H1 (cell line): Measurements from ENCODE around the gene GALNTL6. TPM values are rescaled to one million over a fixed set of nuclear protein-coding genes. Genes with fewer than 3 reads are reported as not detected.

Source experiments
- CTCF ChIA-PET: fragments of 300-600 bp; sonication (Branson Sonifier 250); formaldehyde crosslinking; loops from one replicate; lab custom pipeline; 2021; ENCODE audit not compliant: partially characterized antibody; lab: Charles Lee
- POLR2A ChIA-PET: fragments of 300-600 bp; sonication (Branson Sonifier 250); formaldehyde crosslinking; loops from one replicate; lab custom pipeline; 2021; ENCODE audit warnings: inconsistent platforms; ENCODE audit not compliant: partially characterized antibody; lab: Charles Lee
- DNase-seq, 2 experiments: peaks; one replicate each; pipeline versions ENCODE4 v3.0.0 to v3.0.0-alpha.2; 2010 to 2022; ENCODE audit warnings: low spot score in 2 of 2, low read depth in 1 of 2, mixed read lengths in 1 of 2
- FAIRE-seq: peaks from 2 replicates; lab custom pipeline; 2011; peaks lifted over from hg19 to GRCh38; lab: Jason Lieb, UNC
- H2AFZ ChIP-seq: 2 replicates; pipeline ENCODE4 v1.8.1; 2012; ENCODE audit warnings: low read length, inconsistent platforms
- H2AK5ac ChIP-seq: 2 replicates; pipeline ENCODE4 v1.6.1; 2013; ENCODE audit warnings: low read depth, low read length
- H2BK120ac ChIP-seq: replicated peaks from 2 replicates; pipeline ENCODE3; 2013; ENCODE audit warnings: low read depth, low read length, inconsistent platforms
- H2BK12ac ChIP-seq: 2 replicates; pipeline ENCODE4 v1.6.1; 2013; ENCODE audit warnings: low read depth, low read length
- H2BK15ac ChIP-seq: 2 replicates; pipeline ENCODE4 v1.6.1; 2013; ENCODE audit warnings: low read length
- H2BK20ac ChIP-seq: 2 replicates; pipeline ENCODE4 v1.6.1; 2013; ENCODE audit warnings: low read length
- H2BK5ac ChIP-seq: 2 replicates; pipeline ENCODE4 v1.6.1; 2013; ENCODE audit warnings: low read depth, low read length
- H3K14ac ChIP-seq: 2 replicates; pipeline ENCODE4 v1.6.1; 2013; ENCODE audit warnings: inconsistent platforms; ENCODE audit not compliant: insufficient read length
- H3K18ac ChIP-seq: 2 replicates; pipeline ENCODE4 v1.6.1; 2013; ENCODE audit warnings: low read length; ENCODE audit errors: extremely low read depth
- H3K23ac ChIP-seq: 2 replicates; pipeline ENCODE4 v1.6.1; 2013; ENCODE audit warnings: inconsistent platforms; ENCODE audit not compliant: insufficient read length
- H3K23me2 ChIP-seq: 2 replicates; pipeline ENCODE4 v1.6.1; 2013; ENCODE audit warnings: low read depth, low read length
- H3K27ac ChIP-seq: 2 replicates; pipeline ENCODE4 v1.6.1; 2011; ENCODE audit warnings: low read depth, low read length, inconsistent platforms
- H3K27me3 ChIP-seq, 4 experiments: replicated peaks in 1 of 4; 1 replicate in 1 of 4; 2 replicates in 3 of 4; pipeline versions ENCODE4 v1.6.1 to v1.8.1; 2011 to 2013; ENCODE audit warnings: low read length in 3 of 4, mild to moderate bottlenecking in 3 of 4, inconsistent platforms in 2 of 4, mixed read lengths in 2 of 4, moderate library complexity in 1 of 4; ENCODE audit not compliant: control insufficient read depth in 3 of 4, insufficient read depth in 3 of 4; ENCODE audit errors: extremely low read depth in 1 of 4
- H3K36me3 ChIP-seq, 4 experiments: 2 replicates each; pipeline versions ENCODE4 v1.6.1 to v1.8.1; 2011 to 2013; ENCODE audit warnings: mild to moderate bottlenecking in 4 of 4, low read length in 3 of 4, moderate library complexity in 2 of 4, control low read depth in 1 of 4, inconsistent platforms in 1 of 4; ENCODE audit not compliant: insufficient read depth in 4 of 4, control insufficient read depth in 2 of 4
- H3K4ac ChIP-seq: replicated peaks from 2 replicates; pipeline ENCODE3; 2013; ENCODE audit warnings: low read length, low read depth, mixed read lengths, inconsistent platforms; ENCODE audit not compliant: insufficient read length
- H3K4me1 ChIP-seq, 4 experiments: replicated peaks in 1 of 4; 1 replicate in 1 of 4; 2 replicates in 3 of 4; pipeline versions ENCODE4 v1.6.1 to v1.8.1; 2011 to 2013; ENCODE audit warnings: low read length in 3 of 4, inconsistent platforms in 2 of 4, mixed read lengths in 1 of 4; ENCODE audit not compliant: insufficient read depth in 4 of 4, control insufficient read depth in 3 of 4
- H3K4me2 ChIP-seq, 2 experiments: 2 replicates each; pipeline versions ENCODE4 v1.6.1 to v1.8.1; 2011 to 2013; ENCODE audit warnings: low read depth in 2 of 2, low read length in 2 of 2, control low read depth in 1 of 2, inconsistent platforms in 1 of 2, mild to moderate bottlenecking in 1 of 2; ENCODE audit not compliant: insufficient read depth in 1 of 2
- H3K4me3 ChIP-seq, 4 experiments: fragments of 200-600, 300-600 bp in 1 of 4; sonication (generic), shearing (Covaris generic), sonication (Bioruptor Twin) in 1 of 4; 2 replicates each; pipeline versions ENCODE4 v1.5.1 to v1.8.1; 2011 to 2016; ENCODE audit warnings: low read length in 4 of 4, low read depth in 3 of 4, control low read depth in 2 of 4, inconsistent platforms in 2 of 4, mild to moderate bottlenecking in 2 of 4, mixed read lengths in 1 of 4, moderate library complexity in 1 of 4; ENCODE audit not compliant: insufficient read depth in 2 of 4; ENCODE audit errors: extremely low read depth in 1 of 4
- H3K56ac ChIP-seq: replicated peaks from 2 replicates; pipeline ENCODE3; 2013; ENCODE audit warnings: low read depth, mild to moderate bottlenecking, mixed read lengths, low read length, inconsistent platforms; ENCODE audit not compliant: insufficient read length
- H3K79me1 ChIP-seq: 2 replicates; pipeline ENCODE4 v1.6.1; 2013; ENCODE audit warnings: low read depth, low read length, control low read depth
- H3K79me2 ChIP-seq, 2 experiments: 2 replicates each; pipeline versions ENCODE4 v1.6.1 to v1.8.1; 2012 to 2013; ENCODE audit warnings: low read length in 2 of 2, mild to moderate bottlenecking in 2 of 2, inconsistent platforms in 1 of 2; ENCODE audit not compliant: insufficient read depth in 2 of 2, control insufficient read depth in 1 of 2
- H3K9ac ChIP-seq, 4 experiments: replicated peaks in 1 of 4; 1 replicate in 1 of 4; 2 replicates in 3 of 4; pipeline versions ENCODE4 v1.6.1 to v1.8.1; 2011 to 2013; ENCODE audit warnings: low read depth in 3 of 4, low read length in 3 of 4, control low read depth in 2 of 4, mild to moderate bottlenecking in 2 of 4, moderate library complexity in 2 of 4, inconsistent platforms in 1 of 4; ENCODE audit errors: extremely low read depth in 1 of 4
- H3K9me3 ChIP-seq, 2 experiments: 2 replicates each; pipeline versions ENCODE4 v1.6.1 to v1.8.1; 2012 to 2013; ENCODE audit warnings: mild to moderate bottlenecking in 2 of 2, moderate library complexity in 2 of 2, control low read depth in 1 of 2, inconsistent platforms in 1 of 2, low read depth in 1 of 2, low read length in 1 of 2, mixed read lengths in 1 of 2; ENCODE audit not compliant: insufficient read depth in 2 of 2
- H4K20me1 ChIP-seq, 2 experiments: replicated peaks in 1 of 2; 2 replicates each; pipeline versions ENCODE3 to v1.8.1; 2011 to 2013; ENCODE audit warnings: inconsistent platforms in 2 of 2, low read length in 2 of 2, mild to moderate bottlenecking in 1 of 2; ENCODE audit not compliant: insufficient read depth in 2 of 2, control insufficient read depth in 1 of 2
- H4K5ac ChIP-seq: 2 replicates; pipeline ENCODE4 v1.6.1; 2013; ENCODE audit warnings: low read length, low read depth, mixed read lengths, inconsistent platforms; ENCODE audit not compliant: insufficient read length
- H4K8ac ChIP-seq: 2 replicates; pipeline ENCODE4 v1.8.0; 2013; ENCODE audit warnings: mild to moderate bottlenecking, moderate library complexity, low read length, inconsistent platforms; ENCODE audit not compliant: insufficient read depth; ENCODE audit errors: extremely low read depth
- H4K91ac ChIP-seq: replicated peaks from 2 replicates; pipeline ENCODE3; 2013; ENCODE audit warnings: low read length, mixed read lengths, inconsistent platforms; ENCODE audit not compliant: insufficient read length
- ASH2L ChIP-seq: fragments of 200-600, 300-600 bp; sonication (generic); IDR thresholded peaks from one replicate; pipeline ENCODE4 v1.7.1; 2017; ENCODE audit warnings: low read length
- ATF3 ChIP-seq: IDR thresholded peaks from 2 replicates; pipeline ENCODE4 v1.6.1; 2011; ENCODE audit warnings: low read depth, mild to moderate bottlenecking, low read length; ENCODE audit not compliant: insufficient read depth
- BCL11A ChIP-seq, 2 experiments: IDR thresholded peaks; one replicate each; pipeline ENCODE4 v1.6.1; 2011; ENCODE audit warnings: low read depth in 2 of 2, low read length in 2 of 2, mild to moderate bottlenecking in 2 of 2
- CBX5 ChIP-seq: fragments of 300-800, 300-1000 bp; sonication (generic); IDR thresholded peaks from 2 replicates; pipeline ENCODE4 v1.7.1; 2016; ENCODE audit warnings: antibody characterized with exemption, low read length, low read depth
- CBX8 ChIP-seq: fragments of 300-800, 300-1000 bp; sonication (generic); IDR thresholded peaks from 2 replicates; pipeline ENCODE4 v1.7.1; 2016; ENCODE audit warnings: low read depth, low read length, borderline replicate concordance
- CEBPB ChIP-seq: IDR thresholded peaks from 2 replicates; pipeline ENCODE4 v1.6.1; 2012; ENCODE audit warnings: low read depth, low read length
- CHD1 ChIP-seq: IDR thresholded peaks from 2 replicates; pipeline ENCODE4 v1.6.1; 2012; ENCODE audit warnings: low read depth, low read length, improper control_type of control experiment
- CHD2 ChIP-seq: IDR thresholded peaks from 2 replicates; pipeline ENCODE4 v1.6.1; 2012; ENCODE audit warnings: low read length, improper control_type of control experiment
- E2F6 ChIP-seq: IDR thresholded peaks from 2 replicates; pipeline ENCODE4 v1.6.1; 2012; ENCODE audit warnings: inconsistent platforms
- FOSL1 ChIP-seq: IDR thresholded peaks from 2 replicates; pipeline ENCODE4 v1.6.1; 2011; ENCODE audit warnings: mild to moderate bottlenecking, low read depth, low read length, moderate library complexity; ENCODE audit not compliant: insufficient read depth
- MAX ChIP-seq: IDR thresholded peaks from 2 replicates; pipeline ENCODE4 v1.6.1; 2012; ENCODE audit warnings: inconsistent platforms
- RFX5 ChIP-seq: IDR thresholded peaks from 2 replicates; pipeline ENCODE4 v1.6.1; 2011; ENCODE audit warnings: low read depth, low read length, improper control_type of control experiment, borderline replicate concordance
- RXRA ChIP-seq: IDR thresholded peaks from 2 replicates; pipeline ENCODE4 v1.6.1; 2011; ENCODE audit warnings: low read depth, mild to moderate bottlenecking, low read length, moderate library complexity; ENCODE audit not compliant: insufficient read depth
- TCF12 ChIP-seq: IDR thresholded peaks from 2 replicates; pipeline ENCODE4 v1.6.1; 2011; ENCODE audit warnings: low read depth, mild to moderate bottlenecking, low read length
- WGBS, 2 experiments: shearing (Covaris generic) in 1 of 2; methylation state at CpG; one replicate each; pipeline versions ENCODE4 v1.1.6 to v1.1.7; 2013 to 2015; ENCODE audit warnings: low lambda C conversion rate in 2 of 2, mixed read lengths in 2 of 2, inconsistent platforms in 1 of 2, low coverage in 1 of 2, missing lambda C conversion rate in 1 of 2; ENCODE audit not compliant: insufficient replicate concordance in 2 of 2, insufficient coverage in 1 of 2, insufficient read length in 1 of 2; ENCODE audit errors: extremely low coverage in 1 of 2, missing lambda C conversion rate in 1 of 2; 5-methylcytosine and 5-hydroxymethylcytosine counted together
- polyA plus RNA-seq, 7 experiments: library from polyadenylated mRNA; depleted of rRNA in 3 of 7; stranded (reverse) in 5 of 7; unstranded in 2 of 7; fragments of >200 nt in 5 of 7; fragments of 200-250 nt in 2 of 7; gene quantifications; 1 replicate in 5 of 7; 2 replicates in 1 of 7; 4 replicates in 1 of 7; pipeline versions ENCODE4 v1.2.1 to v1.2.3, GENCODE V29; 2011 to 2013; ENCODE audit warnings: missing spikeins in 2 of 7, mixed read lengths in 2 of 7
- total RNA-seq: library from RNA; stranded (reverse); fragmentation: NEBNext Ultra II Directional; extraction: Animal tissue kit (Norgen Biotek cat#: 25700); gene quantifications from 2 replicates; pipeline ENCODE4 v1.2.1, GENCODE V29; 2021

Gene GALNTL6
- total and polyA plus RNA-seq, 2 of the 8 experiments (the other 6 are each of a cell fraction or from before 2014, with no cell fraction given): 0.03 to 0.32 TPM

- H2AK5ac ChIP-seq: no peak overlapping the region
- H3K36me3 ChIP-seq: no peaks in the 10 kb centered on the region
- no peak overlapping the region for H3K27ac ChIP-seq
- DNase-seq (no peak), FAIRE-seq (no peak)
- H3K18ac ChIP-seq: no peak overlapping the region; the same call in 1 of the 2 replicates
- no peak overlapping the region for H3K56ac ChIP-seq
- no peaks in the 10 kb centered on the region for H4K20me1 ChIP-seq
- H3K27me3 ChIP-seq: no peaks in the 10 kb centered on the region
- H3K14ac ChIP-seq: no peak overlapping the region
- H3K4ac ChIP-seq: no peak overlapping the region
- H2BK120ac ChIP-seq: no peak overlapping the region
- H3K23me2 ChIP-seq: no peaks in the 10 kb centered on the region
- no peak overlapping the region for H2BK12ac ChIP-seq
- no peaks in the 10 kb centered on the region for H3K79me2 ChIP-seq
- H4K5ac ChIP-seq: no peak overlapping the region
- no peak overlapping the region for H4K91ac ChIP-seq
- WGBS, 2 experiments: 81% methylated on average over 5 of the region's 5 CpGs; no CpG with 5 or more reads in 1 of the 2 experiments
- ChIA-PET POLR2A (no interaction called here), CTCF (no interaction called here)
- H3K4me1 ChIP-seq: peaks cover 0 to 8% (median 3%) of the 10 kb centered on the region in 4 experiments; a peak in 5 of 7 replicates
- no peak overlapping the region for H2BK15ac ChIP-seq
- no peak overlapping the region for H2BK5ac ChIP-seq
- no peak overlapping the region for H3K23ac ChIP-seq
- no peak overlapping the region for H3K9ac ChIP-seq
- H2AFZ ChIP-seq: no peak overlapping the region
- H2BK20ac ChIP-seq: no peak overlapping the region
- H3K9me3 ChIP-seq: peaks cover 0 to 6% of the 10 kb centered on the region in 2 experiments; a peak in 1 of 4 replicates
- peak overlapping the region in 1 of 4 experiments; percentile 20; a peak in 1 of 8 replicates for H3K4me3 ChIP-seq
- no peak overlapping the region for H4K8ac ChIP-seq
- H3K4me2 ChIP-seq: peak overlapping the region in 1 of 2 experiments; percentile 36; a peak in 1 of 4 replicates
- no peaks in the 10 kb centered on the region for H3K79me1 ChIP-seq
- TF ChIP-seq TCF12 (no peak), CEBPB (no peak), CBX5 (no peak), E2F6 (no peak), RXRA (no peak), CHD2 (no peak), RFX5 (no peak), ASH2L (no peak), FOSL1 (no peak), ATF3 (no peak), MAX (no peak), CBX8 (no peak), BCL11A (IDR thresholded peaks at IDR 0.05; ENCODE audit: low read depth in 2 of 2, low read length in 2 of 2) (no peak), CHD1 (no peak)
These were observed 895.0 kb downstream of the GALNTL6 start for GRCh38 chr4:172708184-172708583.
